Kidney (tissue), 14 donors: ENCODE measurements around the gene GBP5. TPM values are rescaled to one million over a fixed set of nuclear protein-coding genes. Genes with fewer than 3 reads are reported as not detected.

Source experiments
- DNase-seq, 5 donors: peaks; one replicate each; pipeline ENCODE4 v3.0.0-alpha.2; 2013 to 2020
- FAIRE-seq: peaks from 2 replicates; lab custom pipeline; 2012; peaks lifted over from hg19 to GRCh38; lab: Jason Lieb, UNC
- H3K27ac ChIP-seq, 2 donors: one replicate each; pipeline ENCODE4 v1.7.0; 2013; ENCODE audit warnings: low read depth in 2 of 2, low read length in 2 of 2, inconsistent platforms in 1 of 2
- H3K27me3 ChIP-seq: one replicate; pipeline ENCODE4 v1.7.1; 2013; ENCODE audit warnings: low read length, inconsistent platforms; ENCODE audit not compliant: control insufficient read depth, insufficient read depth
- H3K36me3 ChIP-seq, 3 donors: one replicate each; pipeline versions ENCODE4 v1.7.0 to v1.7.1; 2013; ENCODE audit warnings: low read length in 3 of 3, control low read depth in 1 of 3, inconsistent platforms in 1 of 3; ENCODE audit not compliant: insufficient read depth in 3 of 3, control insufficient read depth in 2 of 3
- H3K4me1 ChIP-seq, 3 donors: one replicate each; pipeline versions ENCODE4 v1.7.0 to v1.7.1; 2013; ENCODE audit warnings: low read length in 3 of 3, inconsistent platforms in 1 of 3, low read depth in 1 of 3; ENCODE audit not compliant: control insufficient read depth in 2 of 3, insufficient read depth in 2 of 3
- H3K4me3 ChIP-seq, 3 donors: one replicate each; pipeline versions ENCODE4 v1.7.0 to v1.8.1; 2013; ENCODE audit warnings: low read length in 3 of 3, control low read depth in 1 of 3, inconsistent platforms in 1 of 3
- H3K9ac ChIP-seq, 3 donors: one replicate each; pipeline versions ENCODE4 v1.7.0 to v1.7.1; 2013; ENCODE audit warnings: low read length in 3 of 3, control low read depth in 1 of 3, inconsistent platforms in 1 of 3
- H3K9me3 ChIP-seq, 3 donors: one replicate each; pipeline versions ENCODE4 v1.7.0 to v1.7.1; 2013; ENCODE audit warnings: low read length in 3 of 3, control low read depth in 1 of 3, inconsistent platforms in 1 of 3; ENCODE audit not compliant: control insufficient read depth in 2 of 3, insufficient read depth in 1 of 3
- CTCF ChIP-seq: IDR thresholded peaks from 3 replicates; pipeline ENCODE4 v1.5.1; 2012; ENCODE audit warnings: mild to moderate bottlenecking, moderate library complexity, borderline replicate concordance; ENCODE audit not compliant: insufficient read depth; ENCODE audit errors: extremely low read depth
- intact Hi-C: fragments of 100-400 bp; cut with DNase I; formaldehyde crosslinking; loops from one replicate; pipeline ENCODE4 v1.11.1; 2022
- polyA plus RNA-seq: library from polyadenylated mRNA; stranded (reverse); fragments of 350-450 nt; fragmentation: Illumina TruSeq; extraction: RNeasy Lipid Tissue Mini Kit (QIAGEN cat#74804); gene quantifications from one replicate; pipeline ENCODE4 v1.2.3, GENCODE V29; 2014; ENCODE audit warnings: low read depth, low replicate concordance; ENCODE audit not compliant: insufficient read depth
- total RNA-seq: library from RNA; stranded (reverse); fragmentation: NEBNext Ultra II Directional; extraction: Animal tissue kit (Norgen Biotek cat#: 25700); gene quantifications from one replicate; pipeline ENCODE4 v1.2.1, GENCODE V29; 2021
- donor health status: control.
- donor health status: control.
- donor health status: control.
- donor health status: control.
- donor health status: control.
- donor health status: DM: yes; HTN: yes; CAD: no.
- donor health status: Normal renal cell carcinoma (clear cell type).

Gene GBP5
- total and polyA plus RNA-seq, 2 donors from 2014 or later = 0.52 to 7.3 TPM

- Histone ChIP-seq H3K4me1 (no peaks in the 10 kb centered on the region), H3K9me3 (no peaks in the 10 kb centered on the region), H3K27ac (no peak overlapping the region), H3K27me3 (no peaks in the 10 kb centered on the region), H3K36me3 (no peaks in the 10 kb centered on the region), H3K9ac (no peak overlapping the region), H3K4me3 (no peak overlapping the region)
- FAIRE-seq (no peak), DNase-seq (no peak)
- no peak for TF ChIP-seq CTCF
- intact Hi-C loops = no loop called here
Observed at GRCh38 chr1:89298461-89298860, 25.8 kb upstream of the GBP5 start.

GRCh38 chr1:89295187-89295586 lies 22.5 kb upstream of the GBP5 start:
- Histone ChIP-seq H3K9ac (no peak overlapping the region), H3K4me1 (no peaks in the 10 kb centered on the region), H3K4me3 (no peak overlapping the region), H3K27me3 (no peaks in the 10 kb centered on the region), H3K27ac (no peak overlapping the region), H3K36me3 (no peaks in the 10 kb centered on the region), H3K9me3 (no peaks in the 10 kb centered on the region)
- no peak for TF ChIP-seq CTCF
- FAIRE-seq (no peak), DNase-seq (no peak)
- intact Hi-C loops = no loop called here

GRCh38 chr1:89291276-89291675 lies 18.6 kb upstream of the GBP5 start:
- Histone ChIP-seq H3K9ac (no peak overlapping the region), H3K4me3 (no peak overlapping the region), H3K4me1 (no peaks in the 10 kb centered on the region), H3K27me3 (no peaks in the 10 kb centered on the region), H3K27ac (no peak overlapping the region), H3K9me3 (no peaks in the 10 kb centered on the region), H3K36me3 (no peaks in the 10 kb centered on the region)
- no peak for DNase-seq
- FAIRE-seq = no peak
- intact Hi-C loops = no loop called here
- no peak for TF ChIP-seq CTCF

GRCh38 chr1:89288051-89288340 lies 15.3 kb upstream of the GBP5 start:
- H3K9ac ChIP-seq = no peak overlapping the region
- no peaks in the 10 kb centered on the region for H3K9me3 ChIP-seq
- no peaks in the 10 kb centered on the region for H3K27me3 ChIP-seq
- TF ChIP-seq CTCF = no peak
- H3K27ac ChIP-seq = no peak overlapping the region
- DNase-seq (no peak), FAIRE-seq (no peak)
- peaks cover 0 to 2% (median 0%) of the 10 kb centered on the region in 3 donors for H3K4me1 ChIP-seq
- H3K36me3 ChIP-seq = no peaks in the 10 kb centered on the region
- H3K4me3 ChIP-seq = no peak overlapping the region
- intact Hi-C loops = no loop called here
